ENCODE data around the gene ABCA4.

ABCA4 gene

GRCh38 chr1:94122201-94122970 is 1.4 kb upstream of the ABCA4 start:
- no peak for DNase-seq

GRCh38 chr1:94121411-94121821 is 468 bp upstream of the ABCA4 start:
- DNase-seq, result no peak

- DNase-seq, result no peak
These were observed 412 bp downstream of the ABCA4 start for GRCh38 chr1:94120570-94120901.

GRCh38 chr1:94119796-94120569 is 965 bp downstream of the ABCA4 start:
- no peak for DNase-seq

DNA sequence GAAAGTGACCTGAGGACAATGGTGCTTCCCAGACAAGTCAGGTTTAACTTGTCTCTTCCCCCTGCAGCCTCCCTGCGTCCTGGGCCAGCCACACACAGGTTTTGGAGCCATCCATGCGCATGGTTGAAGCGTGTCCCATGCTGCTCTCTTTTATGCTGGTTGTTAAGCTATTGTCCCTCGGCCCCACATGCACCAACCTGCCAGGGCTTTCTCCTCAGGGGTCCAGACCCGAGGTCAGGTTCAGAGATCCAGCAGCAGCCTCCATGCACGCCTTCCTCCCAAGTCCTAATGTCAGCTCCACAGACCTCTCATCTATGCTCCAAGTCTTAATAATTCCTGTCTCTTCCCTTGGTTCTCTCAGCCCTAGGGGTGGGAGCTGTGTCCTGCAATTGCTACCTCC is 1.6 kb downstream of the ABCA4 start:
- no peak for DNase-seq

- DNase-seq, result no peak
These were observed 2.5 kb downstream of the ABCA4 start for GRCh38 chr1:94118471-94118870.

- no peak for DNase-seq
These were observed 2.9 kb downstream of the ABCA4 start for GRCh38 chr1:94118013-94118412.

GRCh38 chr1:94117259-94117851 is 3.6 kb downstream of the ABCA4 start:
- no peak for DNase-seq

DNA sequence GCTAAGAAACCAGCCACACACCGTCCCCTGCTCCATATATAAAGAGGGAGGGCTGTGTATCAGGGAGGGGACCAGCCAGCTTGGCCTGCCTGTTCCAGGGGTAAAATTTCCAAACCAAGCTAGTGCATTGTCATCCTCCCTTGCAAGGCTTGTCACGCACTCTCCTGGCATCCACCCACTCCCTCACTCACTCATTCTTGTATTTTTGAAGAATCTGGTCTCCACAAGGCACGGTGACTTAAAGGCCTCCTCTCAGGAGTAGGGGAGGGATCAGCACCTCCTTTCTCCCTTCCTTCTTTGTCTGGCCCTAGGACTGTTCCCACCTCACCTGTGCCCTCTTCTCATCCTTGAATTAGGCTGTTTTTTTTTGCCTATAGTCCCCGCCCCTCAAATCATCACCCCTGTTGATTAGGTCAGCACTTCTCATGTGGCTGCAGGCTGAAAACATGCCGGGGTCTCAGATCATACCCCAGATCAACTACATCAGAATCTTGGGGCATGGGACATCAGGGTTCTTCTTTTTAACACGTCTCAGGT is 5.0 kb downstream of the ABCA4 start:
- no peak for DNase-seq

- no peak for DNase-seq
These were observed 5.6 kb downstream of the ABCA4 start for GRCh38 chr1:94115254-94115899.

DNA sequence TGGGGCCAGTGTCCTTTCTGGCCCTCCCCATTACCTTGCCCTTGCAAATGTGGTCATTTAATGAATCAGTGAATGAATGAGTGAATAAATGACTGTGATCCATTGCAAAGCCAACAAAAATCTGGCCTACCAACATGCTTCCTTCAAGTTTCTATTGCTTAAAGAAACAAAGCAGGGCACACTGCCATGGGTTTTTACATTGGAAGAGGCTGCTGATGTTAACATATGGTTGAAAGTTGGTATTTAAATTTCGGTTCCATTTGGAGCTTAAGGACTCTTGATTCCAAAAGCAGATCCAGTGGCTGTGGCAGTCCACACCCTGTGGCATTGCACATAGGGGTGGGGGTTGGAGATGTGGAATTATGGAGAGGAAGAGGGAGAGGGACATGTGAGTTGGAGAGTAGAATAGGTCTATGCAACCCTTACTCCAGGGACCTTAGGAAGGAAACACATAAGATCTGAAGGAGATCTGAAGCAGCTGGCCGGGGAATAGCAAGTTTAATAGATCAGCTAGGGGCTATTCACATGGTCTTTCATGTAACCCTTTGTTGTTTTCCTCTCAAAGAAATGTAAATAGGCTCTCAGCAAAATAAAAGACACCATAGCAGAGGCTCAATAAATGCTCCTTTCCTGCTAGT is 7.2 kb downstream of the ABCA4 start:
- no peak for DNase-seq

GRCh38 chr1:94111879-94112278 is 9.1 kb downstream of the ABCA4 start:
- no peak for DNase-seq

- DNase-seq, result no peak
These were observed 9.8 kb downstream of the ABCA4 start for GRCh38 chr1:94110946-94111740.

GRCh38 chr1:94110021-94110761 is 10.8 kb downstream of the ABCA4 start:
- no peak for DNase-seq

DNA sequence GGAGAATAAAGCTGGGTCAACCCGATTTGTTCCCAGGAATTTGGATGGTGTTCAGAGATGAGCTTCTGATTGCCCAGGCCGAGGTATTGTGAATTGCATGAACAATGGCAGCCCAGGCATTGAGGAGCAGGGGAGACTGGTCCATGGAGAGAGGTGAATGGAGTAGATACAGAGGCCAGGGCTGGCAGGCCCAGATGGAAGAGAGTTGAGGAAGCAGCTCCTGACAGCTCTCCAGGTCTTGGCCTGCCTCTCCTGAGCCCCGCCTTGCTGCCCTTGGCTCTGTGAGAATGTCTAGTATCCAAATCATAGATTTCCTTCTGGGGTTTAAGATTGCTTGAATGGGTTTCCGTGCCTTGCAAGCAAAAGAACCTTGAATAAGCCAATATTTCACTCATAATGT is 11.5 kb downstream of the ABCA4 start:
- DNase-seq, result no peak

DNA sequence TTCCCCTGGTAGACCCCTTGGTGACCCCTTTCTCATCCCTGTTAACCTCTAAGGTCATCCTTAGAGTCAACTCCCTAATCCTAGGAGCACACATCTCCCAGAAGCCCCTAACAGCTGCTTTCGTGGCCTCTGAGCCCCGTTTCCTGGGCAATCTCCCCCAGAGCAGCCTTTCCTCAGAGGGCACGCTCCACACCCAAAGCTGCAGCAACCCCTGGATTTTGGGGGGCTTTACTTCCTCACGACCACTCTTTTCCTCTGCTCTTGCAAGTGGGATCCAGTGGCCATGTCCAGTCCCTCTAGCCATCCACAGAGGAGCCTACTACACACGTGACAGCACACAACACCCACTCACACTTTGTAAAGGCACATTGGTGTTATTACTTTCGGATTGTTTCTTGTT is 13.8 kb downstream of the ABCA4 start:
- no peak for DNase-seq

GRCh38 chr1:94106716-94107115 is 14.2 kb downstream of the ABCA4 start:
- no peak for DNase-seq

- peak; percentile 44 to 57 for DNase-seq
These were observed 14.9 kb downstream of the ABCA4 start for GRCh38 chr1:94105957-94106529.

DNA sequence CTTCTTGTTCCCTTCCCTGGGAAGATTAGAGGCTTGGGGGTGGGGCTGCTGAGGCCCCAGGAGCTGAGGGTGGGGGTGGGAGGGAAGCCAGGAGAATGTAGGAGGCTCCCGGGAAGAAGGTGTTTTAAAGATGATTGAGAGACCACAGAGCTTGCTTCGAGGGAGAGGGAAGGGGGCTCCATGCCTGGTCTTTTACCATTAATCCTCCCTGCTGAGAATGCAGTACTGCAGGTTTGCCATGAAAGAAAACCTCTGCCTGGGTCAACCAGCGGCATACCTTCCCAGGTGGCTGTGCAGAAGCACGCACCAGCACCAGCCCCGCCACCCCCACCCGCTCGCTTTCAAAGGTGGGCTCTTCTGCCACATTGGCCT is 15.4 kb downstream of the ABCA4 start:
- no peak for DNase-seq

- no peak for DNase-seq
These were observed 16.0 kb downstream of the ABCA4 start for GRCh38 chr1:94104776-94105580.
